RWPE1 (cell line): ENCODE measurements around the gene OR4D1.

Experiments
- CTCF ChIA-PET: fragments of 350-600 bp; sonication (Branson Sonifier 250); formaldehyde crosslinking; extraction: SDS; loops from one replicate; lab custom pipeline; 2021; lab: Yijun Ruan, JAX
- POLR2A ChIA-PET: fragments of 400-600 bp; formaldehyde crosslinking; extraction: SDS; loops from one replicate; lab custom pipeline; 2020; ENCODE audit warnings: antibody characterized with exemption; ENCODE audit not compliant: low non-redundant PET; lab: Yijun Ruan, JAX
- DNase-seq: peaks from one replicate; pipeline ENCODE4 v3.0.0; 2012; ENCODE audit warnings: low spot score
- H3K27ac ChIP-seq: fragments of 450-650 bp; 2 replicates; pipeline ENCODE4 v1.5.1; 2017
- TF ChIP-seq, protein P1 (sequence below): fragments of 450-650 bp; conservative IDR thresholded peaks from 2 replicates; pipeline ENCODE4 v1.5.1; 2017; ENCODE audit warnings: low read depth, mild to moderate bottlenecking

The OR4D1 gene

DNA sequence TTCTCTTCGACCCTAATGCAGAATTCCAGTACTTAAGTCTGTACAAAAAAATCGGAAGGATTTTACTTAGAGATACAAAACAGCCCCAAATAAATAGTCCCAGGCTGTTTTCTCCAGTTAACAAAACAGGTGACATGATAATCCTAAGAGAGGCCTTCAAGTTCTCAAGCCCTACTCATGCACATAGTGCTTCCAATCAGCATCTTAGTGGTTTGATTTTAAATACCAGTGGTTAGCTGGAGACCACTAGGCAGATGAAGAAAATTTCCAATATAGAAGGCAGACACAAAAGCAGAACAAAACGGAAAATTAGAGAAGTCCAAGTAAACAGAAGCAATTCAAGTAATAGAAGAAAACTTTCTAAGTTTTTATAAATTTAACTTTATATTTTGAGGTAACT is 13.4 kb downstream of the OR4D1 start:
- ChIA-PET POLR2A (no interaction called here), CTCF (interaction anchor here (0.7 kb wide), 1 partner anchor 14 kb away, joined by 3 read pairs; no protein-coding TSS in a partner anchor)
- DNase-seq, result no peak
- H3K27ac ChIP-seq, result no peak overlapping the region
- TF ChIP-seq, protein P1, sequence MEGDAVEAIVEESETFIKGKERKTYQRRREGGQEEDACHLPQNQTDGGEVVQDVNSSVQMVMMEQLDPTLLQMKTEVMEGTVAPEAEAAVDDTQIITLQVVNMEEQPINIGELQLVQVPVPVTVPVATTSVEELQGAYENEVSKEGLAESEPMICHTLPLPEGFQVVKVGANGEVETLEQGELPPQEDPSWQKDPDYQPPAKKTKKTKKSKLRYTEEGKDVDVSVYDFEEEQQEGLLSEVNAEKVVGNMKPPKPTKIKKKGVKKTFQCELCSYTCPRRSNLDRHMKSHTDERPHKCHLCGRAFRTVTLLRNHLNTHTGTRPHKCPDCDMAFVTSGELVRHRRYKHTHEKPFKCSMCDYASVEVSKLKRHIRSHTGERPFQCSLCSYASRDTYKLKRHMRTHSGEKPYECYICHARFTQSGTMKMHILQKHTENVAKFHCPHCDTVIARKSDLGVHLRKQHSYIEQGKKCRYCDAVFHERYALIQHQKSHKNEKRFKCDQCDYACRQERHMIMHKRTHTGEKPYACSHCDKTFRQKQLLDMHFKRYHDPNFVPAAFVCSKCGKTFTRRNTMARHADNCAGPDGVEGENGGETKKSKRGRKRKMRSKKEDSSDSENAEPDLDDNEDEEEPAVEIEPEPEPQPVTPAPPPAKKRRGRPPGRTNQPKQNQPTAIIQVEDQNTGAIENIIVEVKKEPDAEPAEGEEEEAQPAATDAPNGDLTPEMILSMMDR, result no peak

DNA sequence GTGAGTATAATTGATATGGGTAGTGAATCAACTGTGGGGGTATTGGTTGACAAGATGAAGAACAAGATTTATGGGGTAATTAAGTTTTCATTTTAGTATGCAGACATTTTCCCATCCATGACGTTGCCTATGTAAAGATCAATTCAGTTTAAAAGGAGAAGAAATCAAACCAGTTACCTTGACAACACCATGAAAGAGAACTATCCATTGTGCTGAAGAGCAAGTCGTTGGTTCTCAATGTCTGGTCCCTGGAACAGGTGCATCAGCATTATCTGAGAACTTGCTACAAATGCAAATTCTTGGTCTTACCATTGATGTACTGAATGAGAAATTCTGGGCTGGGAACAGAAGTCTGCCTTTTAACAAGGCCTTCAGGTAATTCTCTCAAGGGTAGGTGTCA is 17.8 kb downstream of the OR4D1 start:
- H3K27ac ChIP-seq, result no peak overlapping the region
- POLR2A ChIA-PET, result no interaction called here
- DNase-seq, result no peak
- TF ChIP-seq, protein P1, result no peak
- CTCF ChIA-PET, result interaction anchor here (0.5 kb wide), 1 partner anchor 1701 kb away, joined by 3 read pairs; no protein-coding TSS in a partner anchor

DNA sequence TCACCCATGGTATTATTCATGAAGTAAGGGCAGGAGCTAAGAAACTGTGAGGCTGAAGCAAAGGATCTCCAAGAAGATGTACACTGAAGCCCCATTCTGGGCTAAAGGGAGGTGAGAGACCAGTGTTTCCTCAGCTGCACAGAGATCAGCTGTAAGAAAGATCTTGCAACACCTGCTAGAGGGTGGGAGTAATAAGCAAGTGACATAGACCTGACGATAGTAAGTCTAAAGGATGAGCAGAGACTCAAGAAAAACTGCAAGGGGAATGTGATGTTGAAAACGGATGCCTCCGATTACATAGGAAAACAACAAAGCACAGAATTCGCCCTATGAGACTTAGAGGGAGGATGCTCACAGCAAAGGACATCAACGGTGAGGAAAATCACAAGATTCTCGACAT is 18.5 kb downstream of the OR4D1 start, which contains the start of gene OR4D2:
Gene OR4D2 (plus strand): TSS at position 301 of the 400 bp plus-strand sequence. CDS start 2,674 bp downstream, outside the sequence.
- CTCF ChIA-PET, result interaction anchor here (0.6 kb wide), 1 partner anchor 76 kb away, joined by 3 read pairs; no protein-coding TSS in a partner anchor
- H3K27ac ChIP-seq, result no peak within 1 kb of the TSS
- DNase-seq, result no peak
- TF ChIP-seq, protein P1, result no peak
- POLR2A ChIA-PET, result no interaction called here

DNA sequence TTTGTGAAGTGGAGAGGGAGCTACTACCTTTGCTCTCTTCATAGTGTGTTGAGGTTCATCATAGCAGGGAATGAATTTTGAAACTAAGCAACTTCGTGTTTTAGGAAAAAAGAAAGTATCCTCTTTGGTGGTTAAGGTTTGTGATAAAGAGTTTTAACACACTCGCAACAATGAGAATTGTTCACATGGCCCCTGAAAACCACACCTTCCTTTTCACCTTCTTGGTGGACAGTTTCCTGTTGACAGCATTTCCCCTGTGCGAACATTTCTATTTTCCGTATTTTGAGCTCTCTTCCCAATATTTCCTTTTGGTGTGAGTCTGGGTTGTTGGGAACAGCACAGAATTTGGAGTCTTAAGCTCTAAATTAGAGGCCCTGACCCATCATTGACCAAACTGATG is 22.4 kb downstream of the OR4D1 start:
- no peak for DNase-seq
- ChIA-PET CTCF (interaction anchor here (0.6 to 0.8 kb wide), 4 partner anchors 49 to 331 kb away, joined by 3 to 6 read pairs (median 4); no protein-coding TSS in a partner anchor), POLR2A (no interaction called here)
- no peak overlapping the region for H3K27ac ChIP-seq
- TF ChIP-seq, protein P1, result no peak

DNA sequence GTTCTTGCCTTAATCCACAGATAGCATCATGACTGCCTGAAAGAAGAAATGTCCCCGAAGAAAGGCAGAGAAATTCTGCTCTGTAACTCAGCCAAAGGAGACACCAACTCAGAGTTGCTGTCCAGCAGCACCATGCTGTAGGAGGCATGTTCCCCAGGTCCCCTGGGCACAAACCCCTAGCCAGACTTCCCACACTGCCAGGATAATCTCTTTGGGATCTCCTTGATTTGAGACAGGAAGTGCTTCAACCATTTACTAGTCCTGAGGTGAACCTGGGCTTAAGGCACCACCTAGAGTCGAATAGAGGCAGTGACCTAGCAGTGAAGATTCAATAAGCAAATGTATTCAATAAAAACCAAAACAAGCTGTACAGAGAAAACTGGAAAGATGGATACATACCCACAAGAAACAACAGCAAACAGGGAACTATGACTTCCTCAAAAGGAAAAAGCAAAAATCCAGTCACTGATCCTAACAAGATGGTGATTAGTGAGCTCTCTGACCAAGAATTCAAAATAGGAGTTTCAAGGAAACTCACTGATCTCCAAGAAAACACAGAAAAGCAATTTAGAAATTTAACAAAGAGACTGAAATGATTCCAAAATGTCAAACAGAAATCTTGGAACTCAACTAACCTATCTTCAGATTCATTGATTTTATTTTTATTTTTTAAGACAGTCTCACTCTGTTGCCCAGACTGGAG is 24.3 kb downstream of the OR4D1 start:
- peak; percentile 48 for DNase-seq
- ChIA-PET CTCF (interaction anchor here (0.6 to 0.8 kb wide), 5 partner anchors 11 to 167 kb away, joined by 3 to 8 read pairs (median 3); no protein-coding TSS in a partner anchor), POLR2A (no interaction called here)
- TF ChIP-seq, protein P1, result peak; percentile 60
- H3K27ac ChIP-seq, result no peak overlapping the region

DNA sequence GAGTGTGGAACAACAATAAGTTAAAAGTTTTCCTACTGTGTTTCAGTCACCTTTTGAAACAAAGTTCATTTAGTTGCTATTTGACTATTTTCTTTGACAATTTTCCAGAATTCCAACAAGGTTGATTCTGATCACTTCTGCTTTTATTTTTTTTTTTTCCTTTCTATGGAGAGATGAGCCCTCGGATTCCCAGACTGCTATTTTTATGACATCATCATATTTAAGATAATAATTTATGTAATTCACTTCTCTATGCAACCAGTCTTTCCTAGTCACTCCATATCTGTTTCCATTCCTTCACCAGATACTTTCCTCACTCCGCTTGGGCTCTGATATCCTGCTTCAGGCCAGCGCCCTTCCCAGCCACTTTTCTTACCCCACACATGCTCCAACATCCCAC is 26.7 kb downstream of the OR4D1 start:
- TF ChIP-seq, protein P1, result no peak
- no peak overlapping the region for H3K27ac ChIP-seq
- DNase-seq, result no peak
- POLR2A ChIA-PET, result no interaction called here
- CTCF ChIA-PET, result no interaction called here
